GM12874 (cell line): Measurements from ENCODE around the gene KIAA1958.

Source experiments
- TF ChIP-seq, protein P1 (sequence below): IDR thresholded peaks from 2 replicates; pipeline ENCODE4 v1.5.1; 2011; ENCODE audit warnings: low read depth, mild to moderate bottlenecking, control low read depth, low read length, moderate library complexity; ENCODE audit not compliant: insufficient read depth

The KIAA1958 gene

DNA sequence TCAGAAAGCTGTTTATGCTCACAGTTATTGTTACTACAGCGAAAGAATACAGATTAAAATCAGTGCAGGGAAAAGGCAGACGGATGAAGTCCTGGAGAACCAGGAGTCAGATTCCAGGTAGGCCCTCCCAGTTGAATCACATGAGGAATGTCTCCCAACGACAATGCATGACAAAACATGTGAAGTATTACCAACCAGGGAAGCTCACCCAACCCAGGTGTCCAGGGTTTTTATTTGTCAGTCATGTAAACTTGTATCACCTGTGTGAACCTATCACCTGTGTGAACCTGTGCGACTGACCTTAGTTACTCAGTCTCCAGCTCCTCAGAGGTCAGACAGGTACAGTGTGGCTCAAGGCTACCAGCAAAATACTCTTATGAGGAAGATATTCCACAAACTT lies 63.9 kb downstream of the KIAA1958 start:
- TF ChIP-seq, protein P1, sequence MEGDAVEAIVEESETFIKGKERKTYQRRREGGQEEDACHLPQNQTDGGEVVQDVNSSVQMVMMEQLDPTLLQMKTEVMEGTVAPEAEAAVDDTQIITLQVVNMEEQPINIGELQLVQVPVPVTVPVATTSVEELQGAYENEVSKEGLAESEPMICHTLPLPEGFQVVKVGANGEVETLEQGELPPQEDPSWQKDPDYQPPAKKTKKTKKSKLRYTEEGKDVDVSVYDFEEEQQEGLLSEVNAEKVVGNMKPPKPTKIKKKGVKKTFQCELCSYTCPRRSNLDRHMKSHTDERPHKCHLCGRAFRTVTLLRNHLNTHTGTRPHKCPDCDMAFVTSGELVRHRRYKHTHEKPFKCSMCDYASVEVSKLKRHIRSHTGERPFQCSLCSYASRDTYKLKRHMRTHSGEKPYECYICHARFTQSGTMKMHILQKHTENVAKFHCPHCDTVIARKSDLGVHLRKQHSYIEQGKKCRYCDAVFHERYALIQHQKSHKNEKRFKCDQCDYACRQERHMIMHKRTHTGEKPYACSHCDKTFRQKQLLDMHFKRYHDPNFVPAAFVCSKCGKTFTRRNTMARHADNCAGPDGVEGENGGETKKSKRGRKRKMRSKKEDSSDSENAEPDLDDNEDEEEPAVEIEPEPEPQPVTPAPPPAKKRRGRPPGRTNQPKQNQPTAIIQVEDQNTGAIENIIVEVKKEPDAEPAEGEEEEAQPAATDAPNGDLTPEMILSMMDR: no peak

- TF ChIP-seq, protein P1: no peak
Measured at GRCh38 chr9:112551641-112552040, 65.0 kb downstream of the KIAA1958 start.

- TF ChIP-seq, protein P1: no peak
Measured at GRCh38 chr9:112552229-112553056, 65.8 kb downstream of the KIAA1958 start.

DNA sequence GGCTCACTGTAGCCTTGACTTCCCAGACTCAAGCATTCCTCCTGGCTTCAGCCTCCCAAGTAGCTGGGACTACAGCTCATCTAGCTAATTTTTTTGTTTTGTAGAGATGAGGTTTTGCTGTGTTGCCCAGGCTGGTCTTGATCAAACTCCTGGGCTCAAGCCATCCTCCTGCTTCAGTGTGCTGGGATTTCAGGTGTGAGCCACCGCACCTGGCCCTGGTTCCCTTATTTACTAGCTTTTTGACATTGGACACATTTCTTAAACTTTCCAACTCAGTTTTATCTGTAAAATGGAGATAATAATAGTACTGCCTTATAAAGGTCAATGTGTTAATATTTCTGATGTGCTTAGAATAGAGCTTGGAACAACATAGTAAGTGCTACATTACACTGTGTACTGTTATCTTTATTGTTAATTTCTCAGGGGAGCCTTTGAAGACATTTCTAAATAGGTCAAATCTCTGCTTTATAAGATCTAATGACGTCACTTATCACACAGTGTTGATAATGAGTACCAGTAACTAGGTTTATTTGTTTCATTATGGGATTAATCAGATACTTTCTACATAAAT lies 66.7 kb downstream of the KIAA1958 start:
- TF ChIP-seq, protein P1: no peak

- TF ChIP-seq, protein P1: no peak
Measured at GRCh38 chr9:112554516-112554915, 67.9 kb downstream of the KIAA1958 start.

- TF ChIP-seq, protein P1: no peak
Measured at GRCh38 chr9:112555101-112555643, 68.5 kb downstream of the KIAA1958 start.

- TF ChIP-seq, protein P1: no peak
Measured at GRCh38 chr9:112555844-112556482, 69.3 kb downstream of the KIAA1958 start.
